Stimulated activated CD4-positive, alpha-beta T cell treated with anti-CD3 and anti-CD28 coated beads, Interleukin-2, amount 100 ng/mL, for 4 hours (primary cell): ENCODE data around the gene OR10G3.
"Not testable (repeated sequence)": the region's sequence is repeated elsewhere in the genome, so short reads cannot be mapped to it uniquely, and the experiment has no call there.

Experiments used
- DNase-seq: peaks from one replicate; pipeline ENCODE4 v3.0.0-alpha.2; 2020; ENCODE audit warnings: low read depth

Gene OR10G3, protein sequence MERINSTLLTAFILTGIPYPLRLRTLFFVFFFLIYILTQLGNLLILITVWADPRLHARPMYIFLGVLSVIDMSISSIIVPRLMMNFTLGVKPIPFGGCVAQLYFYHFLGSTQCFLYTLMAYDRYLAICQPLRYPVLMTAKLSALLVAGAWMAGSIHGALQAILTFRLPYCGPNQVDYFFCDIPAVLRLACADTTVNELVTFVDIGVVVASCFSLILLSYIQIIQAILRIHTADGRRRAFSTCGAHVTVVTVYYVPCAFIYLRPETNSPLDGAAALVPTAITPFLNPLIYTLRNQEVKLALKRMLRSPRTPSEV

DNA sequence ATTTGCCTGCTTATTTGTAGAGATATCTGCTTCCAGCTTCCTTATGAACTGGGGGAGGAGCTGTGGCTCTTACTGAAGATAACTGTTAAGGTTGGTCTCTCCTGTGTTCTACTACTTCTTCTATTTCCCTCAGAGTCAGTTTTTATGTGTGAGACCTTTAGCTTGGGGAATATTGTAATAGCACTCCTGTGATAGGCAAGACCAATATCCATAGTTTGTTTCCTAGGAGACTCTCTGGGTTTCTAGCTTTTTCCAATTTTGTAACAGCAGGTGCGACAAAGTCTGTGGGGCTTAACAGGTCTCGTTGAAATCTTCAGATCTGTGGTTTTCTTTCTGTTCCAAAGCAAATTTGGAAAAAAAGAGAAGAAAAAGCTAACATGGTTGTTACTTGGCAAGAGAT, at the start of gene OR10G3:
Gene OR10G3, minus strand, starts transcription at position 101 of the 400 bp plus-strand sequence. CDS start 9,332 bp downstream, outside the sequence.
- DNase-seq: no peak

DNA sequence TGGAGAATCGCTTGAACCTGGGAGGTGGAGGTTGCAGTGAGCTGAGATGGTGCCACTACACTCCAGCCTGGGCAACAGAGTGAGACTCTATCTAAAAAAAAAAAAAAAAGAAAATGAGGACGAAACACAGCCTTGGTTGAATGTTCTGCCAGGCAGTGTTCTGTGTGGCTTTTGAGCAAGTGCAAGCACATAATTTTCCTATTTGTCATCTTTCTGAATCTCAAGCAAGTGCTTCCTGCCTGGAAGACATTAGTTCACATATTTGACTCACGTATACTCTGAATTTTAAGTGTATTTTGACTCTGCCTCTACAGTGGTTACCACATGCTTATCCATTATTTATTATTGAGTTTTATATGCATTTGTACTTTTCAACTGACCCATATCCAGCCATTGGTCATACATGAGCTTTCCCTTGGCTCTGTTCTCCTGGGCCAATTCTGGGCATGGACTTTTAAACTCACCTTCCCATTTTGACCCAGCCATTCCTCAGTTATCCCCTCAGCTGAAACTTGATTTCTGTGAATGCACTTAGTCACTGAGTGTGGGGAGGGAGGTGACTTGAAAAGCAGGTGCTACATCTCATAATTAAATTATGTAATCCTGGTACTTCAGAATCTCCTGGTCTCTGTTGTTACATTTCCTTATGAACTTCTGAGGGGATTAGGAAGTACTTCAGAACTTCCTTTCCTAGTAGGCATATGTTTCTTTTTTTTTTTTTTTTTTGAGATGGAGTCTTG, 46.8 kb upstream of the OR10G3 start:
- DNase-seq: no peak

DNA sequence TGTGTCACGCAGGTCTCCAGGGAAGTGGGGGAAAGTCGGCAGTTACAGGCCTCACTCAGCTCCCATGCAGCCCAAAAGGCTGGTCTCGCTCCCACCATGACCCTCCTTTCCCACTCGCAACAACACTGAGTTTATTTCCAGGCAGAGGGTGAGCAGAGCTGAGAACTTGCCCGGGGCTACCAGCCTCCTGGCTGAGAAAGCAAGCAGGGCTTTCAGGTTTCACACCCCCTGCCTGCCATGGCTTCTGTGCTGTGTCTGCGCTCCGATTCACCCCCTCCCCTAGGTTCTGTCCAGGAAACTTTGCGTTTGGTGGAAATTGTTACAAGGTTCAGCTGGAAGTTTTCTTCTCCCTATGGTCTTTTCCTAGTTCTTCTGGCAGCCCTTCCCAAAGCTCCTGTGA, 37.7 kb upstream of the OR10G3 start:
- DNase-seq: no peak

DNA sequence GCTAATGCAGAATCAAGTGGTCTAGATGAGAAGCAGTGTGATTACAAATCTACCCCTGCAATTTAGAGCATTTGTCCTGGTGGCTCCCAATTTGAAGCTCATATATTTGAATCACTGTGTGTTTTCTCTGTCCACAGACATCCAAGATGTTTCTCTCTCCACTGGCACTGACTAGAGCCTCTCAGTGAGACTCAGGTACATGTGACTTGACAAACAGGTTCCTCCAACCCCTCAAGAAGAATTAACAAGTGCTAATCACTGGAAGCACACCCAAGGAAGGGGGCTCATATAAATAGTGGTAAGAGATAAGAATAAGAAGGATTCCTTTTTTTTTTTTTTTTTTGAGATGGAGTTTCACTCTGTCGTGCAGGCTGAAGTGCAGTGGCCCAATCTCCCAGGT, 34.4 kb upstream of the OR10G3 start:
- DNase-seq: no peak

DNA sequence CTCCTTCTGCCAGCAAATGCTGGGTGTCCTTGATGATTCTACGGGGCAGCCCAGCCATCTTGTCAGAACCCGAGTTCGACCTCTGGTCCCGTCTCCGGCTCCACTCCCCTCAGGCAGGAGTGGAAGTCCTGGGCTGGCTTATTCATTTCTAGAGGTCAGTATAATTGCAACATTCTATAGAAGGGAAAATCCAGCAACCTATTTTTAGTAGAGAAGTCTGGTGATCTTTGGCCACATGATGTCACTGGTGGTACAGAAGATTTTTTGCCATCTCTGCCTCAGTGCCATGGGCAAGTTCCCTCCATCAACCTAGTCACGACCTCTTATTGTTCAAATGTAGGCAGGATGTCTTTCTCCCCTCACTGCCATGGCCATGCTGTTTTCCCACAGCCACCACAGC, 32.4 kb upstream of the OR10G3 start:
- no peak for DNase-seq

DNA sequence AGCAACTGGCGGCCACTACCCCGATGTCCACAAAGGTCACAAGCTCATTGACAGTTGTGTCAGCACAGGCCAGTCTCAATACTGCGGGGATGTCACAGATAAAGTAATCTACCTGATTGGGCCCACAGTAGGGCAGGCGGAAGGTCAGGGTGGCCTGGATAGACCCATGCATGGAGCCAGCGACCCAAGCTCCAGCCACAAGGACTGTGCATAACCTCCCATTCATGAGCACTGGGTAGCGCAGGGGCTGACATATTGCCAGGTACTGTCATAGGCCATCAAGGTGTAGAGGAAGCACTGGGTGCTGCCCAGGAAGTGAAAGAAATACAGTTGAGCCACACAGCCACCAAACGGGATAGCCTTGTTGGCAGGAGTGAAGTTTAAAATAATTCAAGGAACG, 22.3 kb upstream of the OR10G3 start:
- DNase-seq: not testable (repeated sequence)

DNA sequence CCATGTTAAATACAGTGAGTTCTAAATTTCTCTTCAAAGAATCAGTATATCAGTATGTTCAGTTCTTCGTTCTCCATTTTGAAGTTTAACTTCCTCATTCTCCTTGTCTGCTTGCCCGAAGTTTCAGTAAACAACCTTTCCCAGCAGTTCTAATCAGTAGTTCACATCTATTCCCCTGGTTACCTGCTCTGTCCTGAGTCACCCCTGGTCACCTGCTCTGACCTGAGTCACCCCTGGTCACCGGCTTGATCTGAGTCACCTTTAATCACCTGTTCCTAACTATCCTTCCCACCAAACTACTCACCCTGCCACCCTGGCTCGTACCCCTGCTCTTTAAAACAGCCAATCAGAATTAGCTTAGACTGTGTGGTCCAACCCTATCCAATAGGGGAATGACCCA, 9.4 kb upstream of the OR10G3 start:
- no peak for DNase-seq

DNA sequence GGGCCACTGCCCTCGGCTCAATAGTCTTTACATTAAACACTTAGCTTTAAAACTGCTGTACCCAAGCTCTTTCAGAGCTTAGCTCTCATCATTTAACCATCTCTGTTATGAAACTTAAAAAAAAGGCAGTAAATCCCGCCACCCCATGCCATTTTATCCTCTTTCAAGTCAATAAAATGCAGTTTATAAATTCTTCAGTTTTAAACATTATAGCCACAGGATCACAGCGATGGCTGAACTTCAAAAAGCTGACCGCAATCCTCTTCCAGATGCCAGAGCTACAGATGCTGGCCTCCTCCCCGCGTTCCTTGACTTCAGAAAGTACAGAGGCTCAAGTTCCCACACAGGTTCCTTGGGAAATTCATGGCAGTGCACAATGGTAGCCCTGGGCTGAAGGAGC, 4.2 kb downstream of the OR10G3 start:
- DNase-seq: no peak

DNA sequence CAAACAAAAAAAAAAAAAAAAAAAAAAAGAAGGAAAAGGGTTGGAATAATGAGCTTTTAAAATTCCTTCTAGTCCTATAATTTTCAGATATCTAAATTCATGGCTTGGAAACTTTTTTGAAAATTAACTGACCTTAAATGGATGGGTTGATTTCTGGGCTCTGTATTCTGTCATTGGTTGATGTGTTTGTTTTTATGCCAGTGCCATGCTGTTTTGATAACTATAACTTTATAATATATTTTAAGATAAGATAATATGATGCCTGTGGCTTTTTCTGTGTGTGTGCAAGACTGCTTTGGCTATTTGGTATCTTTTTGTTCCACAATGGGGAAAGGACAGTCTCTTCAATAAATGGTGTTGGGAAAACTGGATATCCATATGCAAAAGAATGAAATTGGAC, 7.3 kb downstream of the OR10G3 start:
- DNase-seq: no peak

DNA sequence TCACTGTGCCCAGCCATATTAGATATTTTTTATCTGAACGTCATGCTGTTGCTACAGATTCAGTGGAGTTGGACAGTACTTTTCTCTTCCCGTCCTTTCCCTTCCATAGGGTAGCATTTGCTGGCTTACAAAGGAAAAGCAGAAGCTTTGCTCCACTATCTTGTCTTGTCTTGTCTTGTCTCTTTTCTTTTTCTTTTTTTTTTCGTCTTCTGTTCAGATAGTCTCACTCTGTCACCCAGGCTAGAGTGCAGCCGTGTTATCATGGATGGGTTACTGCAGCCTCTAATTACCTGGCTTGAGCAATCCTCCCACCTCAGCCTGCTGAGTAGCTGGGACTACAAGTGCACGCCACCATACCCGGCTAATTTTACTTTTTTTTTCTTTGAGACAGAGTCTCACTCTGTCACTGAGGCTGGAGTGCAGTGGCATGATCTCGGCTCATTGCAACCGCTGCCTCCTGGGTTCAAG, 21.1 kb downstream of the OR10G3 start:
- no peak for DNase-seq

DNA sequence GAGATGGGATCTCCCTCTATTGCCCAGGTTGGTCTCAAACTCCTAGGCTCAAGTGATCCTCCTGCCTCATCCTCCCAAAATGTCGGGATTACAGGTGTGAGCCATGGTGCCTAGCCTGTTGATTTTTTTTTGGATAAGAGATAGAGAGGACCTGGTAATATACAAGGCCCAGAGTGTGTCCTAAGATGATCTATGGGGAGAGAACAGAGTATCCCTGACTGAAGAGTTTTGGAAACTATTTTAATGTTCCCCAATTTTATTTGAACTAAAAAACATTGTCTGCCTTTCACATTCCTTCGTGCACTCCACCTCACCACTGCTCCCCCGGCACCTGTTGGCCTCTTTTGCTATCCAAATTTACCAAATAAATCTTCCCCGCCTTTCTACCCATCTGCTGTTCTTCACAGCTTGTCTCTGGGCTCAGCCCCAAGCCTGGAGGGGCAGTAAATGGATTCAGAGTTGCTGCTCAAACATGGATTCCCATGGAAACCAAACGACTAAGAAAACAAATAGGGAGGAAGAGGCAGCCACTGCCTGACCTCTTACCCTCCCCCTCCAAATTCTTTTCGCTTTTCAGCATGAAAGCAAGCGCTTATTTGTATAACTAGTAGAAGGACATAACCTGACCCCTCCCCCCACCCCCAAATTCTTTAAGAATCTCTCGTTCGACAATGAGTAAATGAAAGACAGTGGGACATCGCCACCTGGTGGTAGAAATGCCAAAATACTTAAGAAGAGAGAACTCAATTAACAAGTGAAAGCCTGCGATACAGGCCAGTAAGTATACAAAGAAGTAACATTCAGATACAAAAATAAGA, 22.6 kb downstream of the OR10G3 start:
- DNase-seq: peak; percentile 68

DNA sequence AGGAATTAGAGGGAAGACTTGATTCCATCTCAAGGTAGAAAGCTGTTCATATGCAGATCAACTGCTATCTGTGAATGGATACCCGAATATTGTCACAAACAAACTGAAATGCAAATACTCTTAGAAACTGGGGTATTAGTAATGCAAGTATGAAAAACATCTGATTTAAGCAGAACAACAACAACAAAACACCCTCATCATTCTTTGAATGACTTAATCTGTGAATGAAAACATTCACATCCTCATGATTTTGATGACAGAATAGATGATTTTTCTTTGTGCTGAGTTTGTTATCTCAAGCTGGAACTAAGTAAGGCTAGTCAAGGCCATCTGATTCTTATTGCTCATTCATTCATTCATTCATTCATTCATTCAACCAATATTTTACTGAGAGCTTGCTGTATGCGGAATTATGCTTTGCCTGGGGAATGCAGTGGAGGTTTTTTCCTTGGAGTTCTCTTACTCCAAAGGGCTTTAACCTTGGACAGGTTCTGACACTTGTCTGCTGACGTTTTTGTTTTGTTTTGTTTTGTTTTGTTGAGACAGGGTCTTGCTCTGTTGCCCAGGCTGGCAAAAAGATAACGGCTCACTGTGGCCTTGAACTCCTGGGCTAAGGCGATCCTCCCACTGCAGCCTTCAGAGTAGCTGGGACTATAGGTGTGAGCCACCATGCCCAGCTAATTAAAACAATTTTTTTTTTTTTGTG, 23.3 kb downstream of the OR10G3 start:
- DNase-seq: no peak

DNA sequence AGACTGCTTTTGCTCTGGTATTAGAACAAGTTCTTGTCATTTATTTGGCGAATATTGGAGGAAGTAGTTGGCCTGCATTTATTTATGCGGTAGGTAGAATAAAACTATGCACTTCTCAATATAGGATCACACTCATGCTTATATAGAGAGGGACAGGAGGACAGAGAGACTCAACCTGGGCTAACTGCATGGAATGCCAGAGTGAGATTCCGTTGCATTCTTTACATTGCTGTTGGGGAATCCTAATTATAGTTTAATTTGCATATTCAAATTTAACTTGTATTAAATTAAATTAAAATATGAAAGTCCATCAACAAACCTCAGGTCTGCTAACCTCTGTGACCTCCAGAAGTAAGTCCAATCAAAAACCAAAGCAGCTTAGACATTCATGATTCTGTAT, 26.6 kb downstream of the OR10G3 start:
- no peak for DNase-seq

DNA sequence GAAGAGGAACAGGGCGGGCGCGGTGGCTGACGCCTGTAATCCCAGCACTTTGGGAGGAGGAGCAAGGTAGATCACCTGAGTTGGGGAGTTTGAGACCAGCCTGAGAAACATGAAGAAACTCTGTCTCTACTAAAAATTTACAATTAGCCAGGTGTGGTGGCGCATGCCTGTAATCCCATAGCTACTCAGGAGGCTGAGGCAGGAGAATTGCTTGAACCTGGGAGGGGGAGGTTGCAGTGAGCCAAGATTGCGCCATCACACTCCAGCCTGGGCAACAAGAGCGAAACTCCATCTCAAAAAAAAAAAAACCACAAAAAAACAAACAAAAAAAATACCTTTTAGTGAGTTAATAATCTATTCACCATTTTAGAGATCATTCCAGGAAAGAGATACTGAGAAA, 35.3 kb downstream of the OR10G3 start:
- DNase-seq: not testable (repeated sequence)

DNA sequence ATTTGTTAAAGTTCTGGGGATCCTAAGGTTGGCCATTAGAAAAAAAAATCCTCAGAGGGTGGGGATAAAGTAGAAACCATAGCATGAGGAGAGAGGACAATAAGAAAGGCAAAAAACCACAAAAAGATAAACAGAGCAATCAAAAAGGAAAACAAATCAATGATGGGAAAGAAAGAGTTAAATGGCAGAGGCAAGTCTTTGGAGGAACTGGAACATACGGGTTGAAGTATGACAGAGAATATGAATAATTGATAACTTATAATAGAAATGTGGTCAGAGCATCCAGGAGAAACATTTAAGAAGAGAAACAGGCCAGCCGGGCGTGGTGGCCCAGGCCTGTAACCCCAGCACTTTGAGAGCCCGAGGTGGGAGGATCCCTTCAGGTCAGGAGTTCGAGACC, 35.9 kb downstream of the OR10G3 start:
- DNase-seq: no peak

DNA sequence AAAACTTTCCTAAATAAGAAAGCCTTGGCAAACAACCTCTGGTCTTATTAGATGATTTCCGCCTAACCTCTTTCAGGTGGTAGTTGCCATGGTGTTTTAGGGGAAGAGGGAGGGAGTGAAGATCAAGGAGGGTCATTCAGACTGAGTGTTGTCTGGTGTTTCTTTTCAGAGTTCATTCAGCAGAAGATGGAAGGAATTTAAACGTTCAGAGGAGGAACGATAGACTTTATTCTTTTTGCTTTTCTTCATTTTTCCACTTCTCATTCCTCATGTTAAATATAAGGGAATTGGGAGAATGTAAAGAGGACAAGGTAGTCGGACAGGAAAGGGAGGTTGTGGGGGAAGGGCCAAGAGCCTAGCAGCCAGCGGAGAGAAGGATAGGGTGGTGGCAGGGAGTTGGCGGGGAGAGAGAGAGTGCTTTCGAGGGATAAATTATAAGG, 36.3 kb downstream of the OR10G3 start:
- DNase-seq: no peak

DNA sequence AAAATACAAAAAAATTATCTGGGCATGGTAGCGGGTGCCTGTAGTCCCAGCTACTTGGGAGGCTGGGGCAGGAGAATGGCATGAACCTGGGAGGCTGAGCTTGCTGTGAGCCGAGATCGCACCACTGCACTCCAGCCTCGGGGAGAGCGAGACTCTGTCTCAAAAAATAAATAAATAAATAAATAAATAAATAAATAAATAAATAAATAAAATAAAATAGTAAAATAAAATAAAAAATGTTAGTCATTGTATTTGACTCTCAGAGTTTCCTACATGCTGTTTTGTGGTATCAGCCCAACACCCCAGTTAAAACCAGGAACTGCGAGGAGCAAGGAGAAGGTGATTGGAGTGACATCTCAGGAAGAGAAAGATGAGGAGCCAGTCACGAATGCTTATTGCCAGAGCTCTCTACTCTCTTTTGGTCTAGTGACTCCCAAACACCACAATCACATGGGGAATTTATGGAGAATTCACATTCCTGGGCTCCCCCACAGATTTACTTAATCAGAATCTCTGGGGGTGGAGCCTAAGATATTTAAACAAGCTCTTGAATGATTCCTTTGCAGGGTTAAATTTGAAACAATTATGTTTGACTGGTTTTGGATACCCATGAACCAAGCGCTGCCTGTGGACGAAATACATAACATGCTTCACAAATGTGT, 38.3 kb downstream of the OR10G3 start:
- DNase-seq: no peak

DNA sequence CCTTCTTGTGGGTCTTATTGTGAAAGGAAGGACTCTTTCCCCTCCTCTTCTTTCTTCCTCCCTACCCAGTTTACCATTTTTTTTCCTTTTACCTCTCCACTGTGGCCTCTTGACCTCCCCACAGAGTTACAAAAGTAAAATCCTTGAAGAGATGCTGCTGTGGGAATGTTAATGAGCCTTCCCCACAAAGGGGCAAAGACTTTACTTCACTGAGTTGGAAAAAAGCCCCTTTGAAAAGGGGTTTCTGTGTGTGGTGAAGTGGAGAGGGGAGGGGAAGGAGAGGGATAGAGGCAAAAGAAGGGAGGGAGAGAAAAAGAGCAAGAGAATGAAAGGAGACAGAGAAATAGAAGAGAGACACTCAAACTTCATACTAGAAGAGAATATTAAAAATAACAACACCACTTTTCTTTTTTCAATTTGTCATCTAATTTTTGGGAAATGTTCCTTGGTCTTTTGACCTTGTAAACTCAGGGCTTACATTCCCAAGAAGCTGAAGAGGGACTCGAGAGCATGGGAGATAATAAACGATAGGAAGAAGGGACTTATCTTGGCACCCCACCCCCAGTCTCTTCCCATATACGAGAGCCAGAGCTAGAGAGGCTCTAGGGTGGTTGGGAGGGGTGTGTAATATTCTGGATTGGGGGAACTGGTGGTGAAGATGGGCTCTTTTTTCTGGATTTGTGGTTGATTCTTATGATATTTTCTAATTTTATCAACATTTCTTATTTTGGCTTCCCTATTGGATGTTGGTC, 40.5 kb downstream of the OR10G3 start:
- DNase-seq: no peak

DNA sequence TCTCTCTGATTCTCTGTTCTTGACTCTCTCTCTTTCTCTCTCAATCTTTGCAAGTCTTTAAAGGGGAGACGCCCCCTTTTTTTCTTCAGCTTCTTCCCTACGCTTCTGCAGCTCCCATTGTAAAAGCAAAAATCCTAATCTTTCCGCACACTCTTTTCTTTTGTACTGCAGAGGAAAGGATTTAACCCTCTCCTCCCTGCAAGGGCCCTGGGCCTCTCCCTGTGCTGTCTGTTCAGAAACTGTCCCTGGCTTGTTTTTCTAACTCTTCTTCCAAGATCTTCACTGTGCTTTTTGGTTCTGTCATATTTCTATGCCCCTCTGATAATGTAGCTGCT, 42.8 kb downstream of the OR10G3 start:
- DNase-seq: no peak

DNA sequence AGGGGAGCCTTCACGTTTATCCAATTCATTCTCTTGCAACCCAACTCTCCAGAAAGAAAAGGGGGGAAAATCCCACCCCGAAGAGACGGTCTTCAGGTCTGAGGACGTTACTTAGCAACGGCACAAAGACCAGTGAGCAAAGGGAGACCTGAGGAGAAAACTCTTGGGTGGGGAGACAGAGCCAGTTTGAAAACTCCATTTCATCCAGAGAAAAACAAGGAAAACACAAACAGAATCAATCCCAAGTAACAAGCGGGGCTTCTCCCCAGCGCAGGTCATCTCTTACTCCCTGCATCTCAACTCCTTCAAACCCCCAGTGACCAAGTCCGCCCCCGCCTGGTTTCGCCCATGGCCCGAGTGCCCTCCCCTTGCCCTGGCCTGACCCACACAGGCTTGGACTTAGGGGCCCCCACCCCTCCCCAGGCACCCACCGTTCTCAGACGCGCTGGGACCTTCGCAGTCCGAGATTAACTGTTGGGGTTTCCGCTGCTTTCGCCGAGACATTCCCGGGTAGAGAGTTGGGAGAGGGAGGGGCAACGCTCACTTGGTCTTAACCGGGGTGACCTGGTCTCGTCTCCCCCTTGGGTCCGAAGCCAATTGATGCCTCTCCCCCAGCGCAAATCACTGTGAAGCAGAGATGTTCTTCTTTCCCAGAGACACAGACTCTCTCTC, 43.3 kb downstream of the OR10G3 start:
- DNase-seq: no peak
